NCI-H2081 (cell line): ENCODE results near the gene CBX2.

Experiments used
- DNase-seq, 2 experiments: peaks; one replicate each; lab custom pipeline; 2025; lab: John Stamatoyannopoulos, UW

The CBX2 gene

GRCh38 chr17:79829457-79829856 is 51.5 kb downstream of the CBX2 start:
- DNase-seq = no peak

- no peak for DNase-seq
Observed at GRCh38 chr17:79830303-79830702, 52.4 kb downstream of the CBX2 start.

GRCh38 chr17:79830763-79831264 is 52.9 kb downstream of the CBX2 start:
- no peak for DNase-seq

GRCh38 chr17:79831265-79832217 is 53.6 kb downstream of the CBX2 start:
- DNase-seq = no peak

- DNase-seq = no peak
Observed at GRCh38 chr17:79832218-79833109, 54.5 kb downstream of the CBX2 start.

GRCh38 chr17:79833110-79833450 is 55.1 kb downstream of the CBX2 start:
- DNase-seq = no peak

- no peak for DNase-seq
Observed at GRCh38 chr17:79833744-79834564, 56.0 kb downstream of the CBX2 start.

DNA sequence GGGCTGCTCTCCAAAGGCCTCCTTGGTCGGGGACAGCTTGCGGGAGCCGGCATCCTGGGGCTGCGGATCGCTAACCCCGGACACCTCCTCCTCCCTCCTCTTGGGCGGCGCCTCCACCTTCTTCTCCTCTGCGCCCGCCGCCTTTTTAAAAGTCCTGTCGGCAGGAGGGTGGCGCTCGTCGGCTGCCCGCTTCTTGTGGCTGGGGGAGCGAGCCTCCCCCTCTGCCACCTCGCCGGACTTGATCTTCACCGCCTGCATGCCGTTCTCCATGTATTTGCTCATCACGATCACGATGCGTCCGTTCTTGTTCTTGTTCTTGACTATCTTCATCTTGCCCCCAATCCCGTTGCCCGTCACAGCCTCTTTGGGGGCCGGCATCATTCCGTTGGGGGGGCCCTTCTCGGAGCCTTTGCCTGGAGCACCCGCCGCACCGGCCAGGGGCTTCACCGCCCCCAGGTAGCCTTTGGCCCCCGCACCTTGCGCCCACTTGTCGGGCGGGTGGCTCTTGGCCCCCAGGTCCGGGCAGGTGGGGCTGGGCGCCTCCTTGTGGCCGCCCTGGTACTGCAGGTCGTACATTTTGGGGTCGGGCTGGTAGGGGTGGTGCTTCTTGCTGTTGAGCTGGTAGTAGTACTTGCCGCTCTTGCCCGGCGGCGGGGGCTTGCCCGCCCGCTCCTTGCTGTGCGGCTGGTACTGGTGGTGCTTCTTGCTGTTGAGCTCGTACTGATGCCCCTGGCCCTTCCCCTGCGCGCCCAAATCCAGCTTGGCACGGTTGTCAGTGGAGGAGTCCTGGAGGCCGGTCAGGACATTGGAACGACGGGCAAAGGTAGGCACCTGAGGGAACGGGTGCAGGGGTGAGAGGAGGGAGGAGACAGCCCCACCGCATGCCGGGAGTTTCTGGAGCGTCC is 56.9 kb downstream of the CBX2 start:
- DNase-seq = no peak

DNA sequence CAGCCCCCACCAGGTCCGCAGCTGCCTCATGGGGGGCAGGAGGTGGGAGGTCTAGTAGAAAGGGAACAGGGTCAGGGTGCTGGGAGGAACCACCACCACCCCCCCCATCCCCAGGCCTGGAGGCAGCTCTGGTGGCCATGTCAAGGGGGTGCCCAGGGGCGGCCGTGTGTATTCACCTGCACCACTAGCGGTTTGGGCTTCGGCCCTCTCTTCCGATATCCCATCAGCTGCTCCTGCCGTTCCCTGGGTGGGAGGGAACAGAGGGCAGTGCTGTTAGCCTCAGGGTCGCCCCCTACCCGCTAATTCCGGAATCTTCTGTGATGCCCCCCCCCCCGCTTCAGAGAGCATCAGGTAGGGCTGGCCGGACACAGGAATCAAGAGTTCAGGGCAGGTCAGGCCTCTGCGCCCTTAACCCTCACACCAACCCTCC is 57.5 kb downstream of the CBX2 start:
- no peak for DNase-seq

- peak in 1 of 2 experiments; percentile 16 for DNase-seq
Observed at GRCh38 chr17:79835953-79836509, 58.1 kb downstream of the CBX2 start.

- no peak for DNase-seq
Observed at GRCh38 chr17:79836510-79836971, 58.6 kb downstream of the CBX2 start.

DNA sequence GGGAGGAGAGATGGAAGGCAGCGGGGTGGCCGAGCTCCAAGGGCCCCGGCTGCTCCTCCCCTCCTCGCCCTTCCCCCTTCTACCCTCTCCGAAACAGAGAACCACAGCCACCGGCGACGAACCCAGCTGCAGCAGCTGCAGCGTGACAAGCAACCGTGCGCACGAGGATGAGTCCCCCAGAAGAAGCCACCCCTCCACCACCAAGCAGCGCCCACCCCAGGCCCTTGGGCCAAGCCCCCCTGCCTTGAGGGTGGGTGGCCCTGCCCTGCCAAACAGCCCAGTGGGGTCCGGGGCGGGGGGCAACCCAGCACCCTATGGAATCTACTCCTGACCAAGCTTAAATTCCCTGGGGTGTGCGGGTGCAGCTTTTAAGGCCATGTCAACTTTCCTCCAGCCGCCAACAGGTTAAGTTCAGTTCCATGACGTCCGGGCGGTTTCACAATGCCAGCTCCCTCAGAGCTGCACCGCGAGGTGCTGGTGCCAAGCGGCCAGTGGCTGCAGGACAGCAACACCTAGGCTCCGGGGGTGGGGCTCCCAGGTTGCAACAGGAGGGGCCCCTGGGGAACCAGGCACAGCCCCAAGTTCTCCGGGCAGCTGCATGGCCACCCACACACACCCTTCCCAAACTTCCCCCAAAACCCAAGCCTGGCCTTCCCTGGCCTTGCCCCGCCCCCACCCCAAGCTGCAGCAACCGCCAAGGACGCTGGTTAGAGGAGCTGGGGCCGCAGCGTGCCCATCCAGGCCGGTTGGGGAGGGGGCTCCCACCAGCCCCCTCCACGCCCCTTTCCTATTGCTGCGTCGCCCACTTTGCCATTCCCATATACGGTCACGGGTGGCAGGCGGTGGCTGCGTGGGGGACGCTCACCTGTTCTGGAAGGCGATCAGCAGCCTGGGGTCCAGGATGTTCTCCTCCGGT is 59.3 kb downstream of the CBX2 start:
- DNase-seq = peak; percentile 36 to 68
